ENCODE measurements around the gene TIMM9.
A peak's percentile ranks its signal among the peaks of the same experiment; 100 is the strongest.
"Not testable (repeated sequence)": the region's sequence is repeated elsewhere in the genome, so short reads cannot be mapped to it uniquely, and the experiment has no call there.

The TIMM9 gene

GRCh38 chr14:58430156-58430555, 2.8 kb upstream of the TIMM9 start:
- no peak for ATAC-seq
- TF ChIP-seq TOX (CRISPR knock-in tag; IDR thresholded peaks at IDR 0.05; ENCODE audit: borderline replicate concordance) = no peak

DNA sequence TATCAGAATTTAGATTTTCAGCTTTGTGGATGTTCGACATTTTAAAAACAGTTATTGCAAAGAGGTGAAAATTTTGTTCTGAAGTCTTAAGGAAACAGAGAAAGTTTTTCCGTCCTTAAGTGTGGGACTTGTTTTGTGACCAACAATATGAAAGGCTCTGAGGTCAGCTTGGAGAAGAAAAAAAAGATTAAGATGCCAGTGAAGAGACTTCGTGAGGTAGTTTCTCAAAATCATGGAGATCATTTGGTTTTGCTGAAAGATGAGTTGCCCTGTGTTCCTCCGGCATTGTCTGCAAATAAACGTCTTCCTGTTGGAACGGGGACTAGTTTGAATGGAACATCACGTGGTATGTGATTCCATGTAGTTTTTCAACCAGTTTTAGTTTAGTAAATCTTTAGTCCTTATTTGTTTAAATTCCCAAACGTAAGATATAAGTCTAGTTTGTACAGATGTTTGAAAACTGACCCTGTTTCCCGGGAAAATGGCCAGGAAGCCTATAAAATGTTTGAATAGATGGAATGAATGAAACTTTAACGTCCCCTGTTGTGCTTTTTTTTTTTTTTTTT, 870 bp upstream of the TIMM9 start:
- ATAC-seq = peak; percentile 75

DNA sequence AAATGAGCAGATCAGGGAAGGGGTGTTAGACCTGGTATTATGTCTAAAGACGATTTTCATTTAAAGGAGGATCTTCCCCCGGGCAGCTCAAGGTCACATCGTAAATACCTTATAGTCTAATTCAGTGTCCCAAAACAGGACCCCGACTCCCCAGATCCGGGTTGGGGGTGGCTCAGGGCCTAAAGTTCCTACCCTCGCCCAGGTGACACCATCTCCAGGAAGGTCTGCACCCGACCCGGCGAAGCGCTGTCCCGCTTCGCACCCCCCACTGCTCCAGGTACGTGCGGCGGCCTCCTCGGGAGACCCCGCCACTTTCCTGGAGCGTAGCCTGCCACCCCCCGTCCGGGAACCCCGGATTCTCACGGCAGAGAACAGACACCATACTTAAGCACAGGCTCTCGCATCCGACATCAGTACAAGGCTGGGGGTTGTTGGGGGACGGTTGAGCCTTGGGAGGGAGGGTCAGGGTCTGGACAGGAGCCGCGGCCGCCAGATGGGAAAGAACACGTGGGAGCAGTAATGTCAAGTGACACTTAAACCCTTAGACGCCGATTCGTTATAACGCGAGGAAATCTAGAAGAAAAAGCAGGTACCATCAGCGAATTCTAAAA, 556 bp downstream of the TIMM9 start:
- peak; percentile 74 for ATAC-seq
- TF ChIP-seq ARNTL (CRISPR knock-in tag; IDR thresholded peaks at IDR 0.05; ENCODE audit: borderline replicate concordance, low read depth) (no peak), TCF4 (CRISPR knock-in tag; IDR thresholded peaks at IDR 0.05; ENCODE audit: borderline replicate concordance) (peak; percentile 46; the same call in 1 of the 2 replicates)

More for the DNA sequence above, 870 bp upstream of the TIMM9 start:
- TF ChIP-seq ZFP3 (CRISPR knock-in tag; IDR thresholded peaks at IDR 0.05) (no peak), ZNF70 (CRISPR knock-in tag; IDR thresholded peaks at IDR 0.05) (no peak), CREB5 (CRISPR knock-in tag; IDR thresholded peaks at IDR 0.05; ENCODE audit: low read depth) (no peak), RARB (CRISPR knock-in tag; IDR thresholded peaks at IDR 0.05) (no peak), ARNTL (CRISPR knock-in tag; IDR thresholded peaks at IDR 0.05; ENCODE audit: borderline replicate concordance, low read depth) (no peak), GLIS3 (CRISPR knock-in tag; IDR thresholded peaks at IDR 0.05) (no peak)
- TF ChIP-seq, protein P1, sequence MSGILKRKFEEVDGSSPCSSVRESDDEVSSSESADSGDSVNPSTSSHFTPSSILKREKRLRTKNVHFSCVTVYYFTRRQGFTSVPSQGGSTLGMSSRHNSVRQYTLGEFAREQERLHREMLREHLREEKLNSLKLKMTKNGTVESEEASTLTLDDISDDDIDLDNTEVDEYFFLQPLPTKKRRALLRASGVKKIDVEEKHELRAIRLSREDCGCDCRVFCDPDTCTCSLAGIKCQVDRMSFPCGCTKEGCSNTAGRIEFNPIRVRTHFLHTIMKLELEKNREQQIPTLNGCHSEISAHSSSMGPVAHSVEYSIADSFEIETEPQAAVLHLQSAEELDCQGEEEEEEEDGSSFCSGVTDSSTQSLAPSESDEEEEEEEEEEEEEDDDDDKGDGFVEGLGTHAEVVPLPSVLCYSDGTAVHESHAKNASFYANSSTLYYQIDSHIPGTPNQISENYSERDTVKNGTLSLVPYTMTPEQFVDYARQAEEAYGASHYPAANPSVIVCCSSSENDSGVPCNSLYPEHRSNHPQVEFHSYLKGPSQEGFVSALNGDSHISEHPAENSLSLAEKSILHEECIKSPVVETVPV (CRISPR knock-in tag; IDR thresholded peaks at IDR 0.05) = no peak

- not testable (repeated sequence) for ATAC-seq
Measured at GRCh38 chr14:58416934-58417333, 10.4 kb downstream of the TIMM9 start.

- ATAC-seq = no peak
- TF ChIP-seq ZNF70 (CRISPR knock-in tag; IDR thresholded peaks at IDR 0.05) (no peak), GLIS3 (CRISPR knock-in tag; IDR thresholded peaks at IDR 0.05) (no peak), ISL1 (CRISPR knock-in tag; IDR thresholded peaks at IDR 0.05) (no peak), OSR1 (CRISPR knock-in tag; IDR thresholded peaks at IDR 0.05) (no peak), ZNF565 (CRISPR knock-in tag; conservative IDR thresholded peaks at IDR 0.05; ENCODE audit: low read depth) (no peak), CSDC2 (CRISPR knock-in tag; IDR thresholded peaks at IDR 0.05) (no peak)
- TF ChIP-seq, protein P2, sequence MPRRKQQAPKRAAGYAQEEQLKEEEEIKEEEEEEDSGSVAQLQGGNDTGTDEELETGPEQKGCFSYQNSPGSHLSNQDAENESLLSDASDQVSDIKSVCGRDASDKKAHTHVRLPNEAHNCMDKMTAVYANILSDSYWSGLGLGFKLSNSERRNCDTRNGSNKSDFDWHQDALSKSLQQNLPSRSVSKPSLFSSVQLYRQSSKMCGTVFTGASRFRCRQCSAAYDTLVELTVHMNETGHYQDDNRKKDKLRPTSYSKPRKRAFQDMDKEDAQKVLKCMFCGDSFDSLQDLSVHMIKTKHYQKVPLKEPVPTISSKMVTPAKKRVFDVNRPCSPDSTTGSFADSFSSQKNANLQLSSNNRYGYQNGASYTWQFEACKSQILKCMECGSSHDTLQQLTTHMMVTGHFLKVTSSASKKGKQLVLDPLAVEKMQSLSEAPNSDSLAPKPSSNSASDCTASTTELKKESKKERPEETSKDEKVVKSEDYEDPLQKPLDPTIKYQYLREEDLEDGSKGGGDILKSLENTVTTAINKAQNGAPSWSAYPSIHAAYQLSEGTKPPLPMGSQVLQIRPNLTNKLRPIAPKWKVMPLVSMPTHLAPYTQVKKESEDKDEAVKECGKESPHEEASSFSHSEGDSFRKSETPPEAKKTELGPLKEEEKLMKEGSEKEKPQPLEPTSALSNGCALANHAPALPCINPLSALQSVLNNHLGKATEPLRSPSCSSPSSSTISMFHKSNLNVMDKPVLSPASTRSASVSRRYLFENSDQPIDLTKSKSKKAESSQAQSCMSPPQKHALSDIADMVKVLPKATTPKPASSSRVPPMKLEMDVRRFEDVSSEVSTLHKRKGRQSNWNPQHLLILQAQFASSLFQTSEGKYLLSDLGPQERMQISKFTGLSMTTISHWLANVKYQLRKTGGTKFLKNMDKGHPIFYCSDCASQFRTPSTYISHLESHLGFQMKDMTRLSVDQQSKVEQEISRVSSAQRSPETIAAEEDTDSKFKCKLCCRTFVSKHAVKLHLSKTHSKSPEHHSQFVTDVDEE (CRISPR knock-in tag; IDR thresholded peaks at IDR 0.05) = no peak
Measured at GRCh38 chr14:58415636-58416547, 11.4 kb downstream of the TIMM9 start.

GRCh38 chr14:58414845-58415244, 12.5 kb downstream of the TIMM9 start:
- ATAC-seq = no peak
- no peak for TF ChIP-seq ZNF70 (CRISPR knock-in tag; IDR thresholded peaks at IDR 0.05)
- TF ChIP-seq, protein P3, sequence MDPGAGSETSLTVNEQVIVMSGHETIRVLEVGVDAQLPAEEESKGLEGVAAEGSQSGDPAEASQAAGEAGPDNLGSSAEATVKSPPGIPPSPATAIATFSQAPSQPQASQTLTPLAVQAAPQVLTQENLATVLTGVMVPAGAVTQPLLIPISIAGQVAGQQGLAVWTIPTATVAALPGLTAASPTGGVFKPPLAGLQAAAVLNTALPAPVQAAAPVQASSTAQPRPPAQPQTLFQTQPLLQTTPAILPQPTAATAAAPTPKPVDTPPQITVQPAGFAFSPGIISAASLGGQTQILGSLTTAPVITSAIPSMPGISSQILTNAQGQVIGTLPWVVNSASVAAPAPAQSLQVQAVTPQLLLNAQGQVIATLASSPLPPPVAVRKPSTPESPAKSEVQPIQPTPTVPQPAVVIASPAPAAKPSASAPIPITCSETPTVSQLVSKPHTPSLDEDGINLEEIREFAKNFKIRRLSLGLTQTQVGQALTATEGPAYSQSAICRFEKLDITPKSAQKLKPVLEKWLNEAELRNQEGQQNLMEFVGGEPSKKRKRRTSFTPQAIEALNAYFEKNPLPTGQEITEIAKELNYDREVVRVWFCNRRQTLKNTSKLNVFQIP (CRISPR knock-in tag; IDR thresholded peaks at IDR 0.05; ENCODE audit: borderline replicate concordance, low read depth) = no peak
- no peak for TF ChIP-seq TCF4 (CRISPR knock-in tag; IDR thresholded peaks at IDR 0.05; ENCODE audit: borderline replicate concordance)
- TF ChIP-seq, protein P1 (CRISPR knock-in tag; IDR thresholded peaks at IDR 0.05) = no peak

Data from SK-N-SH treated with all-trans-retinoic acid at 6 μM for 48 hours (cell line).